ENCODE measurements around the gene SLC51B.

DNA sequence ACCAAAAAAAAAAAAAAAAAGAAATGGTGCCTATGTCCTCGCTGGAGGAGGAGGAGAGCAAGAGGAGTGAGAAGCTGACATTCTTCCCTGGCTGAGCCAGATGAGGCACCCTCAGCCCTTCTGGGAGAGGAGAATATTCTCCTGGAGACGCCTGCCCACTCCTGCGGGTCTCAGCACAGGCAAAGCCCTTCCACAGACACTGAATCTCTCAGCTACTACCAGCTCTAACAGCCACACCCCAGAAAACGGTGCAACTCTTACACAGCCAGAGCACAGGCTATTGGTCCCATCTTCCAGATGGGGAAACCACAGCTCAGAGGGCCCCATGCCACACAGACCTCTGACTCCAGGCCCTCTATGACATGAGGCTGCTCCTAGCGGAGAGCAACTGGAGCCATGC lies 16.9 kb downstream of the SLC51B start:
- TF ChIP-seq, protein P1, sequence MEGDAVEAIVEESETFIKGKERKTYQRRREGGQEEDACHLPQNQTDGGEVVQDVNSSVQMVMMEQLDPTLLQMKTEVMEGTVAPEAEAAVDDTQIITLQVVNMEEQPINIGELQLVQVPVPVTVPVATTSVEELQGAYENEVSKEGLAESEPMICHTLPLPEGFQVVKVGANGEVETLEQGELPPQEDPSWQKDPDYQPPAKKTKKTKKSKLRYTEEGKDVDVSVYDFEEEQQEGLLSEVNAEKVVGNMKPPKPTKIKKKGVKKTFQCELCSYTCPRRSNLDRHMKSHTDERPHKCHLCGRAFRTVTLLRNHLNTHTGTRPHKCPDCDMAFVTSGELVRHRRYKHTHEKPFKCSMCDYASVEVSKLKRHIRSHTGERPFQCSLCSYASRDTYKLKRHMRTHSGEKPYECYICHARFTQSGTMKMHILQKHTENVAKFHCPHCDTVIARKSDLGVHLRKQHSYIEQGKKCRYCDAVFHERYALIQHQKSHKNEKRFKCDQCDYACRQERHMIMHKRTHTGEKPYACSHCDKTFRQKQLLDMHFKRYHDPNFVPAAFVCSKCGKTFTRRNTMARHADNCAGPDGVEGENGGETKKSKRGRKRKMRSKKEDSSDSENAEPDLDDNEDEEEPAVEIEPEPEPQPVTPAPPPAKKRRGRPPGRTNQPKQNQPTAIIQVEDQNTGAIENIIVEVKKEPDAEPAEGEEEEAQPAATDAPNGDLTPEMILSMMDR (IDR thresholded peaks at IDR 0.05; ENCODE audit: borderline replicate concordance, extremely low read depth, low read length, poor library complexity, severe bottlenecking): no peak
- no peak for TF ChIP-seq EZH2 (IDR thresholded peaks at IDR 0.05; ENCODE audit: borderline replicate concordance, low read depth, low read length, severe bottlenecking)
